ENCODE data around the gene BCL2L13.

Gene BCL2L13, protein sequence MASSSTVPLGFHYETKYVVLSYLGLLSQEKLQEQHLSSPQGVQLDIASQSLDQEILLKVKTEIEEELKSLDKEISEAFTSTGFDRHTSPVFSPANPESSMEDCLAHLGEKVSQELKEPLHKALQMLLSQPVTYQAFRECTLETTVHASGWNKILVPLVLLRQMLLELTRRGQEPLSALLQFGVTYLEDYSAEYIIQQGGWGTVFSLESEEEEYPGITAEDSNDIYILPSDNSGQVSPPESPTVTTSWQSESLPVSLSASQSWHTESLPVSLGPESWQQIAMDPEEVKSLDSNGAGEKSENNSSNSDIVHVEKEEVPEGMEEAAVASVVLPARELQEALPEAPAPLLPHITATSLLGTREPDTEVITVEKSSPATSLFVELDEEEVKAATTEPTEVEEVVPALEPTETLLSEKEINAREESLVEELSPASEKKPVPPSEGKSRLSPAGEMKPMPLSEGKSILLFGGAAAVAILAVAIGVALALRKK

GRCh38 chr22:17638432-17639246 is at the start of gene BCL2L13:
Gene BCL2L13, plus strand, starts transcription at chr22:17638757. Its CDS starts 16,955 bp downstream, at chr22:17655712.
- no peaks in the 10 kb centered on the region for H3K9me3 ChIP-seq (ENCODE audit: low read length)
- H3K4me1 ChIP-seq (ENCODE audit: insufficient read depth, low read length) = peaks cover 8% of the 10 kb centered on the region
- H3K4me3 ChIP-seq (ENCODE audit: low read length) = peak within 1 kb of the TSS; percentile 90
- H3K27me3 ChIP-seq (ENCODE audit: insufficient read depth, low read length) = no peaks in the 10 kb centered on the region
- no peaks in the 10 kb centered on the region for H3K36me3 ChIP-seq (ENCODE audit: insufficient read depth, low read length)
- peak within 1 kb of the TSS; percentile 79 for H2AFZ ChIP-seq (ENCODE audit: low read depth, low read length)

DNA sequence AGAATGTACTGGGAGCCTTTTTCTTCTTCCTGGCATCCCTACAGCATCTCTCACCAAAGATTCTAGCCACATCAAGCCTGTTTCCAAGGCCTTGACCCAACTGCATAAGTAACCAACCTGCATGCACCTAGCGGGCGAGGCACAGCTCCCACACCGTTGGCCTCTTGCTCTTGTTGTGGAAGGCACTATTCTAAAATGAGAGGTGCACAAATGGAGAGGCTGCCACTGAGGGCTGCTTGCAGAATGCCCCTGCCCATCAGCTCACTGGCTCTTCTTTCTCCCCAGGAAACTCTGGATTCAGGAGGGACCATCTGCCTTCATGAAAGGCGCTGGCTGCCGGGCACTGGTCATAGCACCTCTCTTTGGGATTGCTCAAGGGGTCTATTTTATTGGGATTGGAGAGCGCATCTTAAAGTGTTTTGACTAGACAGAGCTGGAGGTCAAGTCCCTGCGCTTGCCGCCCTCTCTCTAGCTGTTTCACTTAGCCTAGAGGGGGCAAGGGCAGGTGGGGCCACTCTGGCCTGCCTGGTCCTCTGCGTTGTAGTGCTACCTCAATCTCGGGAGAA is 48.7 kb upstream of the BCL2L13 start:
- Histone ChIP-seq H3K36me3 (ENCODE audit: insufficient read depth, low read length) (peaks cover 39% of the 10 kb centered on the region), H3K4me3 (ENCODE audit: low read length) (no peak overlapping the region), H2AFZ (ENCODE audit: low read depth, low read length) (no peak overlapping the region), H3K4me1 (ENCODE audit: insufficient read depth, low read length) (no peaks in the 10 kb centered on the region), H3K27me3 (ENCODE audit: insufficient read depth, low read length) (no peaks in the 10 kb centered on the region), H3K9me3 (ENCODE audit: low read length) (no peaks in the 10 kb centered on the region)

GRCh38 chr22:17590586-17590985 is 48.0 kb upstream of the BCL2L13 start:
- H3K4me3 ChIP-seq (ENCODE audit: low read length) = no peak overlapping the region
- H3K36me3 ChIP-seq (ENCODE audit: insufficient read depth, low read length) = peaks cover 39% of the 10 kb centered on the region
- no peaks in the 10 kb centered on the region for H3K27me3 ChIP-seq (ENCODE audit: insufficient read depth, low read length)
- no peaks in the 10 kb centered on the region for H3K9me3 ChIP-seq (ENCODE audit: low read length)
- no peak overlapping the region for H2AFZ ChIP-seq (ENCODE audit: low read depth, low read length)
- no peaks in the 10 kb centered on the region for H3K4me1 ChIP-seq (ENCODE audit: insufficient read depth, low read length)

DNA sequence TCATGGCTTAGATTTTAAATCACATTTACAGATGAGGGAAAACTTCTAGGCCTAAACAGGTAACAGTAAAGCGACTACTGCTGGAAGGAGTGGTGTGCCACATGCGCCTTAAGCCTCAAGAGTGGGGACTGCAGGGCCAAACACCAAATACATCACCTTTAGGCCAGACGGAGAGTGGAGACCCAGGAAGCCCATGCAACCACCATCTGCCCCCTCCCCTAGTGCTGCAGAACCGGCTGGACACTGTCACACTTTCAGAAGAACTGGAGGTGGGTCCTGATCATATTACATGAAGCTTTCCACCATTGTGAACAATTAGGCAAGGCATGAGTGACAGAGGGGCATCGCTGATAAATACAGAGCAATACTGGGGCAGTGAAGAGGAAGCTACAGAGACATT is 46.4 kb upstream of the BCL2L13 start:
- H3K4me1 ChIP-seq (ENCODE audit: insufficient read depth, low read length) = no peaks in the 10 kb centered on the region
- H3K9me3 ChIP-seq (ENCODE audit: low read length) = peaks cover 4% of the 10 kb centered on the region
- no peak overlapping the region for H2AFZ ChIP-seq (ENCODE audit: low read depth, low read length)
- peaks cover 51% of the 10 kb centered on the region for H3K36me3 ChIP-seq (ENCODE audit: insufficient read depth, low read length)
- no peak overlapping the region for H3K4me3 ChIP-seq (ENCODE audit: low read length)
- no peaks in the 10 kb centered on the region for H3K27me3 ChIP-seq (ENCODE audit: insufficient read depth, low read length)

GRCh38 chr22:17596226-17596625 is 42.3 kb upstream of the BCL2L13 start:
- H3K36me3 ChIP-seq (ENCODE audit: insufficient read depth, low read length) = peaks cover 75% of the 10 kb centered on the region
- H3K27me3 ChIP-seq (ENCODE audit: insufficient read depth, low read length) = no peaks in the 10 kb centered on the region
- no peak overlapping the region for H2AFZ ChIP-seq (ENCODE audit: low read depth, low read length)
- peaks cover 4% of the 10 kb centered on the region for H3K9me3 ChIP-seq (ENCODE audit: low read length)
- H3K4me1 ChIP-seq (ENCODE audit: insufficient read depth, low read length) = no peaks in the 10 kb centered on the region
- H3K4me3 ChIP-seq (ENCODE audit: low read length) = no peak overlapping the region

GRCh38 chr22:17597217-17597616 is 41.3 kb upstream of the BCL2L13 start:
- H3K36me3 ChIP-seq (ENCODE audit: insufficient read depth, low read length) = peaks cover 68% of the 10 kb centered on the region
- no peak overlapping the region for H3K4me3 ChIP-seq (ENCODE audit: low read length)
- peaks cover 4% of the 10 kb centered on the region for H3K9me3 ChIP-seq (ENCODE audit: low read length)
- no peaks in the 10 kb centered on the region for H3K27me3 ChIP-seq (ENCODE audit: insufficient read depth, low read length)
- no peaks in the 10 kb centered on the region for H3K4me1 ChIP-seq (ENCODE audit: insufficient read depth, low read length)
- no peak overlapping the region for H2AFZ ChIP-seq (ENCODE audit: low read depth, low read length)

DNA sequence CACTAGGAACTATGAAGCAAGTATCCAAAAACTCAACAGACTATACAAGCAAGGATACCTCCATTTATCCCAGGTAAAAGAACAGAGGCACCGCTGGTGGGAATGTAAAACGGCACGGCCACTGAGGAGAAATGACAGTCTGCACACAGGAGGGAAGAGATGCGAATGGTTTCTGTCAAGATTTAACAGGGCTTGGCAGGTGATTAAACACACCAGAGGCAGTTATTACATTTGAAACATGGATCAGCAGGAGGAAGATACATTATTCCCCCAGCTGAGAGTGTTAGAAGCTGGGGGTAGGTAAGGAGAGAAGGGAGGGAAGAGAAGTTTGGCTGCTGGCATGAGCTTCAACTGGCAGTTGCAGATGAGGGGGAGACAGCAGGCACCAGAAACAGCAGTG is 40.2 kb upstream of the BCL2L13 start:
- Histone ChIP-seq H3K9me3 (ENCODE audit: low read length) (peaks cover 4% of the 10 kb centered on the region), H3K36me3 (ENCODE audit: insufficient read depth, low read length) (peaks cover 62% of the 10 kb centered on the region), H3K27me3 (ENCODE audit: insufficient read depth, low read length) (no peaks in the 10 kb centered on the region), H3K4me3 (ENCODE audit: low read length) (no peak overlapping the region), H3K4me1 (ENCODE audit: insufficient read depth, low read length) (no peaks in the 10 kb centered on the region), H2AFZ (ENCODE audit: low read depth, low read length) (no peak overlapping the region)

GRCh38 chr22:17601031-17601430 is 37.5 kb upstream of the BCL2L13 start:
- H2AFZ ChIP-seq (ENCODE audit: low read depth, low read length) = no peak overlapping the region
- H3K4me1 ChIP-seq (ENCODE audit: insufficient read depth, low read length) = no peaks in the 10 kb centered on the region
- H3K9me3 ChIP-seq (ENCODE audit: low read length) = peaks cover 4% of the 10 kb centered on the region
- no peaks in the 10 kb centered on the region for H3K27me3 ChIP-seq (ENCODE audit: insufficient read depth, low read length)
- H3K4me3 ChIP-seq (ENCODE audit: low read length) = no peak overlapping the region
- H3K36me3 ChIP-seq (ENCODE audit: insufficient read depth, low read length) = peaks cover 57% of the 10 kb centered on the region

DNA sequence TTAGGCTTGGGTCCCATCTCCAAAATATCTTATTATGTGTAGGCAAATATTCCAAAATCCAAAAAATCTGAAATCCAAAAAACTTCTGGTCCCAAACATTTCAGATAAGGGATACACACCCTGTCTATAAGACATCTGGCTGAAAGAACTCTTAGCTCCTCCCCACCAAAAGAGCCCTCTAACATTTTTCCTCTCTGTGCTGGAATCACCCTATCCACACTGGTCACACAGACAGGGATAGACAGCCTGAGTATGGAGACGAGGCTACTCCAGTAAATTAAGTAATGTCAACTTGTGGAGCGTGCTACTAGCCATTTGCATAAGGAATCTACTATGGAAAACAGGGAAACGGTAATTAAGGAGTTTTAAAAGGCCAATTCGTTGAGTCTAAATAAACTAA is 34.9 kb upstream of the BCL2L13 start:
- H2AFZ ChIP-seq (ENCODE audit: low read depth, low read length) = no peak overlapping the region
- no peak overlapping the region for H3K4me3 ChIP-seq (ENCODE audit: low read length)
- no peaks in the 10 kb centered on the region for H3K4me1 ChIP-seq (ENCODE audit: insufficient read depth, low read length)
- peaks cover 53% of the 10 kb centered on the region for H3K36me3 ChIP-seq (ENCODE audit: insufficient read depth, low read length)
- H3K9me3 ChIP-seq (ENCODE audit: low read length) = no peaks in the 10 kb centered on the region
- no peaks in the 10 kb centered on the region for H3K27me3 ChIP-seq (ENCODE audit: insufficient read depth, low read length)

DNA sequence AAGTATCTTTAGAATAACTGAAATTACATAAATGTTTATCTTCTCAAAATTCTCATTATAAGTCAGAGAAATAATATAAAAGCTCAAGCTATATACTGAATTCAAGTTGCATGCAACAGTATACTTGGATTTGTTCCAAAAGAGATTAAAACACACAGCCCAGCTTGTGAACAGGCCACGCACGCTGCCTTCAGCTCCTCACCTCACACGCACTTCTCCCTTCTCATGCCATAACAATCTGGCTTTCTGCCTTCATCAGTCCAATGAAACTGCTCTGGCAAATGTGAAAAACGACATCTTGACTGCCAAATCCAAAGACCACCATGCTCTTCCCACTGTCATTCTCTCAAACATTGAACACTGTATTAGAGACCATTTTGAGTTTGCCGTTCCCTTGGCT is 32.1 kb upstream of the BCL2L13 start:
- peaks cover 48% of the 10 kb centered on the region for H3K36me3 ChIP-seq (ENCODE audit: insufficient read depth, low read length)
- no peaks in the 10 kb centered on the region for H3K4me1 ChIP-seq (ENCODE audit: insufficient read depth, low read length)
- no peaks in the 10 kb centered on the region for H3K9me3 ChIP-seq (ENCODE audit: low read length)
- H3K27me3 ChIP-seq (ENCODE audit: insufficient read depth, low read length) = no peaks in the 10 kb centered on the region
- H2AFZ ChIP-seq (ENCODE audit: low read depth, low read length) = no peak overlapping the region
- H3K4me3 ChIP-seq (ENCODE audit: low read length) = no peak overlapping the region

DNA sequence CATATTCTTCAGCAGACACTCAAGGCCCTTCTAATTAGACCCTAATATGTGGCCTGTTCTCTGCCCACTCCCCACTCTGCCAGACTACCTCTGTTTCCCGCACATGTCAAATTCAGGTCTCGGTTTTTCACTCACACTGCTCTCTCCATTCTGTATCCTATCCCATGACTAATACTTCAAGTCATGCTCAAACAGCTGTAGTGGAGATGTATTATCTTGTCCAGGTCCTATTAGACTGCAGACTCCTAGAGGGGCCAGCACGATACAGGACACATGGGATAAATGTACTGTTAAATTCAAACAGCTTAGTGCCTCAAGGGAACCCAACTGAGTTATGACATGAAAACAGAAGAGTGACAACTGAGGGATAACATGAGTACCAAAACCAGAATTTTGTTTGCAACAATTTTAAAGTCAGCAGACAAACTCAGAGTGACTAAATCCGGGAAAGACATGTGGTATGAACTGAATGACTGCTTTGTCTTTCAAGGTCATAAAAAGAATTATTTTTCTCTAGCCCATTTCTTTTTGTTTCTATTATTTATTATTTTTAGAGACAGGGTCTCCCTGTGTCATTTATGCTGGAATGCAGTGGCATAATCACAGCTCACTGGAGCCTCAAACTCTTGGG is 30.6 kb upstream of the BCL2L13 start:
- no peaks in the 10 kb centered on the region for H3K9me3 ChIP-seq (ENCODE audit: low read length)
- peaks cover 63% of the 10 kb centered on the region for H3K36me3 ChIP-seq (ENCODE audit: insufficient read depth, low read length)
- H3K4me1 ChIP-seq (ENCODE audit: insufficient read depth, low read length) = no peaks in the 10 kb centered on the region
- H2AFZ ChIP-seq (ENCODE audit: low read depth, low read length) = no peak overlapping the region
- no peak overlapping the region for H3K4me3 ChIP-seq (ENCODE audit: low read length)
- no peaks in the 10 kb centered on the region for H3K27me3 ChIP-seq (ENCODE audit: insufficient read depth, low read length)

GRCh38 chr22:17612057-17612456 is 26.5 kb upstream of the BCL2L13 start:
- H3K4me1 ChIP-seq (ENCODE audit: insufficient read depth, low read length) = no peaks in the 10 kb centered on the region
- H3K36me3 ChIP-seq (ENCODE audit: insufficient read depth, low read length) = peaks cover 46% of the 10 kb centered on the region
- H3K9me3 ChIP-seq (ENCODE audit: low read length) = no peaks in the 10 kb centered on the region
- no peaks in the 10 kb centered on the region for H3K27me3 ChIP-seq (ENCODE audit: insufficient read depth, low read length)
- no peak overlapping the region for H3K4me3 ChIP-seq (ENCODE audit: low read length)
- no peak overlapping the region for H2AFZ ChIP-seq (ENCODE audit: low read depth, low read length)

DNA sequence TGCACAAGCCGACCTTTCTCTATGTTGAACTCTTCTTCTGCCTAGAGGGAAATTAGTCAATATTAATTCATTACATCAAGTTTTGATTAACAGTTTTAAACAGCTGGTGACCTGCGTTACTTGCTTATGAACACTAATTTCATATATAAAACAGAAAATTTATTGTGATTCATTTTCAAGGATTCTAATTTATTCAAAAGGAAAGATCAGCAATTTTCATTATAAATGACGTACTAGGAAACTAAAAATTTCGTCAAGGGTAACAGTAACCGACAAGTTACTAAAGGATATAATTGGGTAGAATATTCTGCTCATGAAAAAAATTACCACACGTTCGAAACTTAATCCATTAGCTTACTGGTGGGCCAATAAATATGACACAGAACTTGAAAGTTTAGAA is 25.3 kb upstream of the BCL2L13 start:
- Histone ChIP-seq H3K27me3 (ENCODE audit: insufficient read depth, low read length) (no peaks in the 10 kb centered on the region), H3K36me3 (ENCODE audit: insufficient read depth, low read length) (peaks cover 45% of the 10 kb centered on the region), H3K4me1 (ENCODE audit: insufficient read depth, low read length) (no peaks in the 10 kb centered on the region), H2AFZ (ENCODE audit: low read depth, low read length) (no peak overlapping the region), H3K4me3 (ENCODE audit: low read length) (no peak overlapping the region), H3K9me3 (ENCODE audit: low read length) (no peaks in the 10 kb centered on the region)
